ENCODE measurements around the gene CRY1. TPM values are rescaled to one million over a fixed set of nuclear protein-coding genes. Genes with fewer than 3 reads are reported as not detected.

CRY1 gene
- polyA plus RNA-seq, 2 of the 4 experiments (the other 2 are of a cell fraction), result 15.8 to 26.1 TPM

DNA sequence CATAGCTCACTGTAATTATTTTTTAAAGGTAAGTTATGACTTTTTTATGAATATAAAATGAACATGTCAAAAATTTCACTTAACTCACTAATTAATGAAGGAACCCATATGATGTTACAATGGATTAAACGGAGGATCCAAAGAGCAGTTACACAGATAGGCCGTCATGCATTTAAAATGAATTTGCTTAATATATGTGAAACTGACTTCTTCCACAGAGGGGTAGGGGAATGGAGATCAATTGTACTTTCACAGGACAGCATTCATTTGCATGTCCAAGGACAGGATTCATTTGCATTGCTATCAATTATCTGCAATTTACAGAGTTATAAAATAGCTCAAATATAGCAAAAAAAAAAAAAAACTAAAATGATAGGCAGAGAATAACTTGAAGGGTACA is 6.6 kb upstream of the CRY1 start:
- 71% methylated on average over 2 of the region's 2 CpGs for WGBS (ENCODE audit: missing lambda C conversion rate)
- ATAC-seq (no peak), DNase-seq (ENCODE audit: low read depth in 1 of 2, low spot score in 1 of 2) (no peak), FAIRE-seq (no peak)
- Histone ChIP-seq H3K4me1 (peaks cover 2% of the 10 kb centered on the region; the same call in 2 of the 3 replicates), H3K9me3 (0 out of 3 replicates have a peak, but pooled peaks cover 6% of the 10 kb centered on the region), H3K4me3 (no peak overlapping the region), H3K4me2 (no peak overlapping the region), H3K27ac (no peak overlapping the region)
- ChIA-PET CTCF (interaction anchor here (0.6 to 1.3 kb wide), 3 partner anchors 13 to 1223 kb away, joined by 3 read pairs; no protein-coding TSS in a partner anchor), POLR2A (no interaction called here)
- no peak for TF ChIP-seq PHF8 (IDR thresholded peaks at IDR 0.05; ENCODE audit: borderline replicate concordance, low read depth)
- no peak for TF ChIP-seq HDAC2 (IDR thresholded peaks at IDR 0.05)
- no peak for TF ChIP-seq POLR2AphosphoS2 (conservative IDR thresholded peaks at IDR 0.05; ENCODE audit: low read length)
- no peak for TF ChIP-seq EP300 (IDR thresholded peaks at IDR 0.05)
- TF ChIP-seq RCOR1 (IDR thresholded peaks at IDR 0.05; ENCODE audit: low read depth, low read length), result no peak
- TF ChIP-seq CHD2 (IDR thresholded peaks at IDR 0.05; ENCODE audit: low read length, partially characterized antibody), result no peak
- TF ChIP-seq SREBF2 (IDR thresholded peaks at IDR 0.05), result no peak
- TF ChIP-seq, protein P1, sequence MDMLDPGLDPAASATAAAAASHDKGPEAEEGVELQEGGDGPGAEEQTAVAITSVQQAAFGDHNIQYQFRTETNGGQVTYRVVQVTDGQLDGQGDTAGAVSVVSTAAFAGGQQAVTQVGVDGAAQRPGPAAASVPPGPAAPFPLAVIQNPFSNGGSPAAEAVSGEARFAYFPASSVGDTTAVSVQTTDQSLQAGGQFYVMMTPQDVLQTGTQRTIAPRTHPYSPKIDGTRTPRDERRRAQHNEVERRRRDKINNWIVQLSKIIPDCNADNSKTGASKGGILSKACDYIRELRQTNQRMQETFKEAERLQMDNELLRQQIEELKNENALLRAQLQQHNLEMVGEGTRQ (IDR thresholded peaks at IDR 0.05), result no peak
- TF ChIP-seq JUN (IDR thresholded peaks at IDR 0.05), result no peak
- TF ChIP-seq POLR2A (IDR thresholded peaks at IDR 0.05; ENCODE audit: low read length), result no peak
- TF ChIP-seq HEYL (CRISPR knock-in tag; IDR thresholded peaks at IDR 0.05), result no peak
- no peak for TF ChIP-seq FOXS1 (CRISPR knock-in tag; IDR thresholded peaks at IDR 0.05)
- no peak for TF ChIP-seq NPAS2 (CRISPR knock-in tag; IDR thresholded peaks at IDR 0.05; ENCODE audit: borderline replicate concordance)
- TF ChIP-seq NR3C1 (IDR thresholded peaks at IDR 0.05), result no peak
- TF ChIP-seq RAD21 (conservative IDR thresholded peaks at IDR 0.05 in 1 of 2, IDR thresholded peaks at IDR 0.05 in 1 of 2), result no peak
- TF ChIP-seq BHLHE40 (IDR thresholded peaks at IDR 0.05; ENCODE audit: low read depth, low read length), result no peak
- no peak for TF ChIP-seq ZSCAN20 (CRISPR knock-in tag; IDR thresholded peaks at IDR 0.05)
- no peak for TF ChIP-seq PBX3 (IDR thresholded peaks at IDR 0.05)
- no peak for TF ChIP-seq RFX5 (IDR thresholded peaks at IDR 0.05)

- TF ChIP-seq E2F6 (IDR thresholded peaks at IDR 0.05; ENCODE audit: borderline replicate concordance, low read depth), result no peak
- peak; percentile 85 for TF ChIP-seq ZFP36 (IDR thresholded peaks at IDR 0.05; ENCODE audit: borderline replicate concordance, partially characterized antibody)
- Histone ChIP-seq H3K4me2 (no peak overlapping the region), H3K9me3 (0 out of 3 replicates have a peak, but pooled peaks cover 6% of the 10 kb centered on the region), H3K27ac (no peak overlapping the region), H3K4me1 (peaks cover 11% of the 10 kb centered on the region), H3K4me3 (no peak overlapping the region)
- ChIA-PET CTCF (interaction anchor here (1.2 kb wide), 1 partner anchor 9 kb away, joined by 4 read pairs; no protein-coding TSS in a partner anchor), POLR2A (no interaction called here)
- WGBS (ENCODE audit: missing lambda C conversion rate), result 7% methylated on average over 1 of the region's 3 CpGs
- no peak for FAIRE-seq
- ATAC-seq, result no peak
- no peak for DNase-seq (ENCODE audit: low read depth in 1 of 2, low spot score in 1 of 2)
These were observed 3.2 kb upstream of the CRY1 start for GRCh38 chr12:107096571-107096970.

GRCh38 chr12:107094183-107094448 is 767 bp upstream of the CRY1 start:
- 5% methylated on average over 6 of the region's 6 CpGs for WGBS (ENCODE audit: missing lambda C conversion rate)
- H3K27ac ChIP-seq, result peak overlapping the region; percentile 74 to 89
- DNase-seq (ENCODE audit: low read depth in 1 of 2, low spot score in 1 of 2), result no peak
- CTCF ChIA-PET, result interaction anchor here (0.5 to 7.8 kb wide), 5 partner anchors 11 to 515 kb away, joined by 3 to 69 read pairs (median 3); no protein-coding TSS in a partner anchor
- H3K4me2 ChIP-seq, result peak overlapping the region; percentile 76
- H3K4me1 ChIP-seq, result peaks cover 17% of the 10 kb centered on the region
- TF ChIP-seq RFX5 (IDR thresholded peaks at IDR 0.05), result no peak
- no peak for TF ChIP-seq FOSL2 (IDR thresholded peaks at IDR 0.05)
- TF ChIP-seq FOSL2 (CRISPR knock-in tag; IDR thresholded peaks at IDR 0.05), result no peak
- TF ChIP-seq JUNB (IDR thresholded peaks at IDR 0.05), result no peak
- TF ChIP-seq GATA3 (IDR thresholded peaks at IDR 0.05; ENCODE audit: borderline replicate concordance), result peak; percentile 64; the same call in 1 of the 2 replicates
- no peak for TF ChIP-seq TP53 (CRISPR knock-in tag; IDR thresholded peaks at IDR 0.05)
- no peak for TF ChIP-seq FOXS1 (CRISPR knock-in tag; IDR thresholded peaks at IDR 0.05)
- no peak for TF ChIP-seq MAZ (IDR thresholded peaks at IDR 0.05; ENCODE audit: borderline replicate concordance, low read depth, low read length)
- peak overlapping the region; percentile 73 for H3K4me3 ChIP-seq
- FAIRE-seq, result no peak
- 0 out of 3 replicates have a peak, but pooled peaks cover 6% of the 10 kb centered on the region for H3K9me3 ChIP-seq
- POLR2A ChIA-PET, result interaction anchor here (0.6 to 1.0 kb wide), 6 partner anchors 11 to 235 kb away, joined by 3 to 8 read pairs (median 3); partner anchors contain the start of gene TMEM263
- ATAC-seq, result peak; percentile 50 to 52; a peak in 5 of 6 replicates
